ENCODE data around the gene NLGN1. TPM values are rescaled to one million over a fixed set of nuclear protein-coding genes. Genes with fewer than 3 reads are reported as not detected.

NLGN1 gene
- total RNA-seq, 3 donors from 2014 or later = 0.43 to 14.3 (median 2.0) TPM

DNA sequence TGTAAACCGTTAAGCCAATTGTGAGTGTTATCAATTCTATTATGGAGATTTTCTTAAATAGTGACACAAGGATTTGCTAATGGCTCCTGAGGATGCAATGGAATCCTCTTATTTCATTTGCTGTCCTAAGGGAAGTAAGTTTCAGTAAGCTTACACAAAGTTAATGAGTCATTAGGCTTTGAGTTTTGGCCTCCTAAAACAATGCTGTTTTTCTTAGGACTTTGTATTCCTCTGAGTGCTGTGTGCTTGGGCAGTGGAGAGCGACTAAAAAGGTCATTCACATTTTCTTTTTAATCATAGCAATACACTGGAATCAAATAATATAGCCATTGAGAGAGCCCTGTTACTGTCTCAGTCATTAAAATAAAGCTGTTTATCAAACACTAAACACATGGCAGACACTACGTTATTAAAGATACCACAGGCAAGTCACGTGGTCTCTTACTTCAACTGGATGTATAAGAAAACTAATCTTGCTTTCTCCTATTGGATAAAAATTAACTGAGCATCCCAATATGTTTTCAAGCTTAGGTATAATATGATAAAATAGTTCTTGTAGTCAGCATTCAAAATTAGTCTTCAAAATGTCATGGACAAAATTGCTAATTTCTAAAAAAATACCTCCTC, 290.8 kb downstream of the NLGN1 start:
- intact Hi-C loops (cut with DNase I, micrococcal nuclease) = no loop called here
- H3K9me3 ChIP-seq = no peaks in the 10 kb centered on the region
- no peak for ATAC-seq
- H3K4me3 ChIP-seq = no peak overlapping the region
- TF ChIP-seq, protein P1, sequence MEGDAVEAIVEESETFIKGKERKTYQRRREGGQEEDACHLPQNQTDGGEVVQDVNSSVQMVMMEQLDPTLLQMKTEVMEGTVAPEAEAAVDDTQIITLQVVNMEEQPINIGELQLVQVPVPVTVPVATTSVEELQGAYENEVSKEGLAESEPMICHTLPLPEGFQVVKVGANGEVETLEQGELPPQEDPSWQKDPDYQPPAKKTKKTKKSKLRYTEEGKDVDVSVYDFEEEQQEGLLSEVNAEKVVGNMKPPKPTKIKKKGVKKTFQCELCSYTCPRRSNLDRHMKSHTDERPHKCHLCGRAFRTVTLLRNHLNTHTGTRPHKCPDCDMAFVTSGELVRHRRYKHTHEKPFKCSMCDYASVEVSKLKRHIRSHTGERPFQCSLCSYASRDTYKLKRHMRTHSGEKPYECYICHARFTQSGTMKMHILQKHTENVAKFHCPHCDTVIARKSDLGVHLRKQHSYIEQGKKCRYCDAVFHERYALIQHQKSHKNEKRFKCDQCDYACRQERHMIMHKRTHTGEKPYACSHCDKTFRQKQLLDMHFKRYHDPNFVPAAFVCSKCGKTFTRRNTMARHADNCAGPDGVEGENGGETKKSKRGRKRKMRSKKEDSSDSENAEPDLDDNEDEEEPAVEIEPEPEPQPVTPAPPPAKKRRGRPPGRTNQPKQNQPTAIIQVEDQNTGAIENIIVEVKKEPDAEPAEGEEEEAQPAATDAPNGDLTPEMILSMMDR (IDR thresholded peaks at IDR 0.05) = no peak
- no peaks in the 10 kb centered on the region for H3K36me3 ChIP-seq (ENCODE audit: low read depth)
- no peak for DNase-seq
- no peaks in the 10 kb centered on the region for H3K4me1 ChIP-seq (ENCODE audit: low read depth)

DNA sequence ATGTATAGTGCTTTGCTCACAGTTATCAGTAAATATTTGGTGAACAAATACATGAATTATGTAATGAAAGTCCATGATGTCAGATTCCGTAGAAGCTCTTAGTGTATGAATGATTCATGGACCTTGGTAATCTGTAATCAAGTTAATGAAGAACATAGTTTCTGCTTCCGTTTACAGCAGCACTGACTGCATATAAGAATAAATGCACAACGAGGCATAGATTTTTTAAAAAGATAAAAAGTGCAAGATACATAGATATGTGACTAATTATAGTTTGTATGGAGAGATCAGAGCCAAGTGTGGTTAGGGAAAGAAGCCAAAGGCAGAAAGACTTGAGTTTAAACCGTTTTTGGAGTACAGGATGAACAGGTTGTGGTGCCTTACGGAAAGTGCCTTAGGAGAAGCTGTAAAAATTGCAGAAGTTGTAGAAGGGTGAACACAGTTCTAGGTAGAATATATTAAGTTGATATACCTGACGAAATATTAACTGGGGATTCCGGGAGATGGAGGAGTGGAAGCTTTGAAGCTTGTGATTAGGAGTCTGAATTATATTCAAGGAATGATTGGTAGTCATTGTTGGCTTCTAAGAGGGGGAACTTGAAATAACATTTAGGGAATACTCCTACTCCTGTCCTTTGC, 293.1 kb downstream of the NLGN1 start:
- Histone ChIP-seq H3K4me1 (ENCODE audit: low read depth) (no peaks in the 10 kb centered on the region), H3K4me3 (no peak overlapping the region), H3K36me3 (ENCODE audit: low read depth) (no peaks in the 10 kb centered on the region), H3K9me3 (no peaks in the 10 kb centered on the region)
- TF ChIP-seq, protein P1 (IDR thresholded peaks at IDR 0.05) = no peak
- DNase-seq (no peak), ATAC-seq (no peak)
- intact Hi-C loops (cut with DNase I, micrococcal nuclease) = no loop called here

DNA sequence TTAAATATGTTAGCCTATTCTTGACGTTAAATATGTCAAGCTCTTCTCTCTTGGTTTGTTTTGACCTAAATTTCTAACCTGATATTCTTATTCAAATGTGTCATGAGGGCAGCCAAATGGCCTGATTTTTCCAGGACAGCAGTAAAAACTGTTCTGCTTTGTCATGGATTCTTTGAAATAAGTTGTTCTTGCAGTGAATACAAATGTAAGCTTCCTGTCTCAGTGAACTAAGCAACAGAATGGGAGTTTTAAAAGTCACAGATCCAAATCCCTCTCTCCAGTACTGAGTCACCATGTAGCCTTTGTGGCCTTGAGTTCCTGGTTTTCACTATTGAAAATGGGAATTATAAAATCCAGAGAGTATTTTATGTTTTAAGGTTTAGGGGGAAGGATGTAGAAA, 301.8 kb downstream of the NLGN1 start:
- DNase-seq = no peak
- no peaks in the 10 kb centered on the region for H3K36me3 ChIP-seq (ENCODE audit: low read depth)
- ATAC-seq = no peak
- intact Hi-C loops (cut with DNase I, micrococcal nuclease) = no loop called here
- H3K4me1 ChIP-seq (ENCODE audit: low read depth) = no peaks in the 10 kb centered on the region
- TF ChIP-seq, protein P1 (IDR thresholded peaks at IDR 0.05) = no peak
- H3K4me3 ChIP-seq = no peak overlapping the region
- no peaks in the 10 kb centered on the region for H3K9me3 ChIP-seq

DNA sequence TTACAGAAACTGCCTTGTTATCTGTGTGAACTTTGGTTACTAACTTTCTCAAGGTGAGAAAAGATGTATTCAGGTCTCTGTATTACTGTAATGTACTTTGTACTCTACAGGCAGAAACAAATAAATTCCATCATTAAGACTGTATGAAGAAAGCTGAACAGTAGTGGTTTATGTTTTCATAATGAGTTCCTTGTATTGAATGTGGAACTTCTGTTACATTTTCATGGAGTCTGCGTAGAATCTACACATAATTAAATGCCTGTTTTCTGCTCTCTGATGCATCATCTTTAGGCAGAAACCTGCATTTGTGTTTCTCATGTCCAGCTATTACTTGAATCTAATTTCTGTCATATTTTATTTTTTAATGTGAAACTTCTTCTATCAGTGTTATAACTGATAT, 302.8 kb downstream of the NLGN1 start:
- no peaks in the 10 kb centered on the region for H3K36me3 ChIP-seq (ENCODE audit: low read depth)
- no peaks in the 10 kb centered on the region for H3K4me1 ChIP-seq (ENCODE audit: low read depth)
- H3K9me3 ChIP-seq = no peaks in the 10 kb centered on the region
- TF ChIP-seq, protein P1 (IDR thresholded peaks at IDR 0.05) = no peak
- ATAC-seq = no peak
- no peak for DNase-seq
- no peak overlapping the region for H3K4me3 ChIP-seq
- intact Hi-C loops (cut with DNase I, micrococcal nuclease) = no loop called here

DNA sequence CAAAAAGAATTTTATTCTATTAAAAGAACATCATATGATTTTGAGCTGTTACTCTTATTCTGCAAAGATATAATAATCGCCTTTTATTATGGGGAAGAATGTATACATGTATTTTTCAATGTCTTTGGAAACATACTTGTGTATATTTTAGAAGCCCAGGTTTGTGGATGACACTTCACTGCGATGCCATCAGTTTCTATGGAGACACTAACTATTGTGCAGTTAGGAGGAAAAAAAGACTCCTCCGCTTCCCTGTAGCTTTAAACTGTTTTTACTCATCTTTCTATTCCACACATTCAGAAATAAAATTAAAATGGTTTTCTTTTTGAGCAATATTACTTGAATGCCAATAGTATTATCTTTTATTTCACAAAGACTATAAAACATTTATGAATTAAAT, 305.0 kb downstream of the NLGN1 start:
- ATAC-seq = no peak
- H3K9me3 ChIP-seq = no peaks in the 10 kb centered on the region
- intact Hi-C loops (cut with DNase I, micrococcal nuclease) = no loop called here

More for the DNA sequence above, 305.0 kb downstream of the NLGN1 start:
- Histone ChIP-seq H3K4me1 (ENCODE audit: low read depth) (no peaks in the 10 kb centered on the region), H3K36me3 (ENCODE audit: low read depth) (no peaks in the 10 kb centered on the region), H3K4me3 (no peak overlapping the region)
- DNase-seq = no peak
- TF ChIP-seq, protein P1 (IDR thresholded peaks at IDR 0.05) = no peak
